A673 (cell line): ENCODE results near the gene HYAL2. TPM values are rescaled to one million over a fixed set of nuclear protein-coding genes. Genes with fewer than 3 reads are reported as not detected.

ENCODE experiments used
- BruUV-seq: library from RNA; stranded (reverse); fragments of 400-500 nt; replicated peaks from 2 replicates; lab custom pipeline; 2021; lab: Mats Ljungman, UMichigan
- CTCF ChIA-PET: fragments of 300-600 bp; sonication (Branson Sonifier 250); formaldehyde crosslinking; loops from one replicate; lab custom pipeline; 2022; ENCODE audit warnings: antibody characterized with exemption; lab: Charles Lee
- POLR2A ChIA-PET: fragments of 300-600 bp; sonication (Branson Sonifier 250); formaldehyde crosslinking; loops from one replicate; lab custom pipeline; 2022; ENCODE audit warnings: antibody characterized with exemption; ENCODE audit not compliant: low non-redundant PET; lab: Charles Lee
- DNase-seq: peaks from one replicate; pipeline ENCODE4 v3.0.0-alpha.2; 2015; ENCODE audit warnings: low spot score
- H3K27ac ChIP-seq: fragments of 200-600 bp; sonication (generic); 2 replicates; pipeline ENCODE4 v1.5.1; 2016; ENCODE audit warnings: mixed run types, low read depth, mild to moderate bottlenecking, mixed read lengths, antibody characterized with exemption, low read length; ENCODE audit not compliant: poor library complexity, severe bottlenecking
- H3K27me3 ChIP-seq: fragments of 200-600 bp; sonication (generic); replicated peaks from 2 replicates; pipeline ENCODE4 v1.6.1; 2017; ENCODE audit warnings: mixed run types, low read depth, mild to moderate bottlenecking, mixed read lengths, antibody characterized with exemption, low read length; ENCODE audit not compliant: insufficient read depth, poor library complexity
- H3K36me3 ChIP-seq: fragments of 200-600 bp; sonication (generic); 2 replicates; pipeline ENCODE4 v1.6.1; 2016; ENCODE audit warnings: mixed run types, mild to moderate bottlenecking, mixed read lengths, antibody characterized with exemption, low read length; ENCODE audit not compliant: insufficient read depth, poor library complexity, severe bottlenecking
- H3K4me1 ChIP-seq: fragments of 200-600 bp; sonication (generic); 2 replicates; pipeline ENCODE4 v1.6.1; 2017; ENCODE audit warnings: mixed run types, mild to moderate bottlenecking, mixed read lengths, antibody characterized with exemption, low read length; ENCODE audit not compliant: insufficient read depth, poor library complexity, severe bottlenecking
- H3K4me3 ChIP-seq: fragments of 200-600 bp; sonication (generic); 2 replicates; pipeline ENCODE4 v1.5.1; 2016; ENCODE audit warnings: low read depth, mixed run types, mild to moderate bottlenecking, mixed read lengths, low read length; ENCODE audit not compliant: poor library complexity, severe bottlenecking
- H3K9me3 ChIP-seq: fragments of 200-600 bp; sonication (generic); 2 replicates; pipeline ENCODE4 v1.6.1; 2016; ENCODE audit warnings: mixed run types, low read depth, mild to moderate bottlenecking, mixed read lengths, antibody characterized with exemption, low read length; ENCODE audit not compliant: poor library complexity, severe bottlenecking
- CTCF ChIP-seq: fragments of 300-800, 200-600 bp; sonication (generic); conservative IDR thresholded peaks from 2 replicates; pipeline ENCODE4 v1.5.1; 2017; ENCODE audit warnings: low read depth, mild to moderate bottlenecking, antibody characterized with exemption, low read length, moderate library complexity, mixed read lengths
- EZH2 ChIP-seq: fragments of 200-600 bp; sonication (generic); IDR thresholded peaks from 2 replicates; pipeline ENCODE4 v1.6.1; 2017; ENCODE audit warnings: borderline replicate concordance, low read depth, mild to moderate bottlenecking, mixed read lengths, antibody characterized with exemption, low read length; ENCODE audit not compliant: poor library complexity, severe bottlenecking
- intact Hi-C: fragments of 100-400 bp; cut with micrococcal nuclease; formaldehyde crosslinking; loops from one replicate; pipeline ENCODE4 v1.10.0; 2022; ENCODE audit not compliant: unreplicated experiment
- total RNA-seq: library from RNA; stranded (reverse); gene quantifications from 2 replicates; pipeline ENCODE4 v1.2.3, GENCODE V29; 2021

The HYAL2 gene
- total RNA-seq, 1 experiment from 2014 or later = 18.1 TPM

- H3K9me3 ChIP-seq = no peaks in the 10 kb centered on the region
- H3K27me3 ChIP-seq = no peaks in the 10 kb centered on the region
- H3K27ac ChIP-seq = no peak overlapping the region
- no peak overlapping the region for H3K4me3 ChIP-seq
- intact Hi-C loops = no loop called here
- no peak for DNase-seq
- CTCF ChIA-PET = no interaction called here
- no TSS peak for BruUV-seq
- POLR2A ChIA-PET = no interaction called here
- TF ChIP-seq CTCF (no peak), EZH2 (no peak)
- H3K4me1 ChIP-seq = peaks cover 5% of the 10 kb centered on the region
- H3K36me3 ChIP-seq = no peaks in the 10 kb centered on the region
Observed at GRCh38 chr3:50297384-50297775, 25.2 kb downstream of the HYAL2 start.

GRCh38 chr3:50296721-50297383 is 25.7 kb downstream of the HYAL2 start:
- no peaks in the 10 kb centered on the region for H3K9me3 ChIP-seq
- no peaks in the 10 kb centered on the region for H3K36me3 ChIP-seq
- intact Hi-C loops = no loop called here
- no peak for TF ChIP-seq CTCF
- TF ChIP-seq EZH2 = no peak
- H3K4me3 ChIP-seq = no peak overlapping the region
- H3K27ac ChIP-seq = no peak overlapping the region
- no peaks in the 10 kb centered on the region for H3K27me3 ChIP-seq
- POLR2A ChIA-PET = no interaction called here
- peaks cover 5% of the 10 kb centered on the region for H3K4me1 ChIP-seq
- CTCF ChIA-PET = no interaction called here
- DNase-seq = no peak
- BruUV-seq = no TSS peak

GRCh38 chr3:50295553-50296431 is 26.8 kb downstream of the HYAL2 start:
- POLR2A ChIA-PET = no interaction called here
- Histone ChIP-seq H3K27ac (no peak overlapping the region), H3K27me3 (no peaks in the 10 kb centered on the region)

More at GRCh38 chr3:50295553-50296431, 26.8 kb downstream of the HYAL2 start:
- Histone ChIP-seq H3K36me3 (no peaks in the 10 kb centered on the region), H3K4me1 (peaks cover 5% of the 10 kb centered on the region), H3K9me3 (no peaks in the 10 kb centered on the region), H3K4me3 (no peak overlapping the region)
- no peak for DNase-seq
- CTCF ChIA-PET = no interaction called here
- no peak for TF ChIP-seq EZH2
- TF ChIP-seq CTCF = no peak
- BruUV-seq = no TSS peak
- intact Hi-C loops = no loop called here
